ENCODE results near the gene ATP9B.
A peak's percentile ranks its signal among the peaks of the same experiment; 100 is the strongest.

Gene ATP9B

DNA sequence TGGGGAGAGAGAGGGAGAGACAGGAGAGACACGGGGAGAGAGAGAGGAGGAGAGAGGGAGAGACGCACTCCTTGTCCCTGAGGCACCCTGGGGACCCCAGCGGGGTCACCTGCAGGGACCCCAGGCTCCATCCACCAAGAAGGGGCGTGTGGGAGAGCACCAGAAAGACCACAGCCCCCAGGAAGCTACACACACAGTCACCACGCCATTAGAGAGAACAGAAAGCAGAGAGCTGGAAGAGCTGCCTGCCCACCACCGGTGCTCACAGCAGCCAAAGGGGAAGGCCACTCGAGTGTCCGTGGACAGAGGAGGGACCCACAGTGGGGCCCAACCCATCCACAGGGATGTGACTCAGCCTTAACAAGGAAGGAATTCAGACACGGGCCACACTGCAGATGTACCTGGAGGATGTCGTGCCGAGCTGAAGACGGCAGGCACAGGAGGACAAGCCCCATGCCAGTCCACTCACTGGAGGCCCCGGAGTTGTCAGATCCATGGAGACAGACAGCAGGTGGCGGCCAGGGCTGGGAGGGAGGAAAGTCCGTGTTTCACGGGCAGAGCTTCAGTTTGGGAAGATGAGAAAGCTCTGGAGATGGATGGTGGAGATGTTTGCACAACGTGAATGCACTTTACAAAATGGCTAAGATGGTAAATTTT lies 315.1 kb downstream of the ATP9B start:
- no peaks in the 10 kb centered on the region for H3K79me2 ChIP-seq (ENCODE audit: control insufficient read depth, insufficient read depth, low read length)
- peaks cover 2% of the 10 kb centered on the region for H3K4me1 ChIP-seq (ENCODE audit: control insufficient read depth, low read depth, low read length)
- H4K8ac ChIP-seq (ENCODE audit: low read depth, low read length), result no peak overlapping the region
- no peaks in the 10 kb centered on the region for H3K79me1 ChIP-seq (ENCODE audit: low read length)
- no peak overlapping the region for H3K9ac ChIP-seq (ENCODE audit: low read length)
- H3K36me3 ChIP-seq (ENCODE audit: control insufficient read depth, insufficient read depth, low read length), result no peaks in the 10 kb centered on the region
- no peaks in the 10 kb centered on the region for H3K27me3 ChIP-seq (ENCODE audit: insufficient read depth, low read length, poor library complexity)
- no peak overlapping the region for H2BK15ac ChIP-seq (replicated peaks; ENCODE audit: low read depth)
- no peak overlapping the region for H2AK5ac ChIP-seq (ENCODE audit: low read length)
- H4K5ac ChIP-seq (ENCODE audit: low read length), result no peak overlapping the region
- no peak overlapping the region for H3K4me2 ChIP-seq (ENCODE audit: low read length)
- WGBS (ENCODE audit: extremely low coverage, insufficient coverage, low lambda C conversion rate), result no CpG with 5 or more reads among the region's 17 CpGs
- H3K18ac ChIP-seq (ENCODE audit: low read length), result no peak overlapping the region
- no peak overlapping the region for H2BK120ac ChIP-seq (ENCODE audit: low read depth, low read length)
- H3K56ac ChIP-seq (ENCODE audit: low read length), result no peak overlapping the region
- no peak overlapping the region for H3K4ac ChIP-seq (ENCODE audit: low read depth, low read length)
- no peak overlapping the region for H3K27ac ChIP-seq (ENCODE audit: low read depth, low read length)
- no peak overlapping the region for H3K4me3 ChIP-seq (ENCODE audit: low read length)
- no peak for DNase-seq
- H3K23ac ChIP-seq (ENCODE audit: low read length), result no peak overlapping the region
- no peak overlapping the region for H2BK5ac ChIP-seq (ENCODE audit: low read length)

DNA sequence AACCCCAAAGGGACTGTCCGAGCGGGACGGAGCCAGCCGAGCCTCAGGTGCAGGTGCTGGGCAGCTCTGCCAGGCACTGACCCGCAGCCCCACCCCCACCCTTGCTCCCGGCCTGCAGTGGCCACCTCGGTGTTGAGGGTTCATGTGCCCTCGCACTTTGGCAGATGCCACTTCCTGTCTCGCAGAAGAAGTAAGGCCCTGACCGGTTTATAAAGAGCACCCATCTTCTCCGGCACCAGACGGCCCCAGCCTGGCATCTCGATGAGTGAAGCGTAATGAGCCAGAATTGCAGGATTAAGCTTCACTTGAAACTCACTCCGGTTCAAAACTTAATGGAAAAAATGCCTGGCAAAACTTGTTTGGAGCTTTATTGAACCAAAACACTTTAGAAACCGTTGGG lies 315.6 kb downstream of the ATP9B start:
- Histone ChIP-seq H2BK120ac (ENCODE audit: low read depth, low read length) (no peak overlapping the region), H3K4ac (ENCODE audit: low read depth, low read length) (no peak overlapping the region), H3K56ac (ENCODE audit: low read length) (no peak overlapping the region), H3K4me3 (ENCODE audit: low read length) (no peak overlapping the region), H3K4me2 (ENCODE audit: low read length) (no peak overlapping the region), H4K5ac (ENCODE audit: low read length) (no peak overlapping the region), H3K23ac (ENCODE audit: low read length) (no peak overlapping the region), H2AK5ac (ENCODE audit: low read length) (no peak overlapping the region), H2BK5ac (ENCODE audit: low read length) (no peak overlapping the region), H3K79me1 (ENCODE audit: low read length) (no peaks in the 10 kb centered on the region), H3K27me3 (ENCODE audit: insufficient read depth, low read length, poor library complexity) (no peaks in the 10 kb centered on the region), H3K27ac (ENCODE audit: low read depth, low read length) (no peak overlapping the region), H3K36me3 (ENCODE audit: control insufficient read depth, insufficient read depth, low read length) (no peaks in the 10 kb centered on the region), H4K8ac (ENCODE audit: low read depth, low read length) (no peak overlapping the region), H3K18ac (ENCODE audit: low read length) (no peak overlapping the region), H3K9ac (ENCODE audit: low read length) (no peak overlapping the region), H2BK15ac (replicated peaks; ENCODE audit: low read depth) (no peak overlapping the region), H3K4me1 (ENCODE audit: control insufficient read depth, low read depth, low read length) (peaks cover 2% of the 10 kb centered on the region), H3K79me2 (ENCODE audit: control insufficient read depth, insufficient read depth, low read length) (no peaks in the 10 kb centered on the region)
- DNase-seq, result no peak
- WGBS (ENCODE audit: extremely low coverage, insufficient coverage, low lambda C conversion rate), result no CpG with 5 or more reads among the region's 16 CpGs

DNA sequence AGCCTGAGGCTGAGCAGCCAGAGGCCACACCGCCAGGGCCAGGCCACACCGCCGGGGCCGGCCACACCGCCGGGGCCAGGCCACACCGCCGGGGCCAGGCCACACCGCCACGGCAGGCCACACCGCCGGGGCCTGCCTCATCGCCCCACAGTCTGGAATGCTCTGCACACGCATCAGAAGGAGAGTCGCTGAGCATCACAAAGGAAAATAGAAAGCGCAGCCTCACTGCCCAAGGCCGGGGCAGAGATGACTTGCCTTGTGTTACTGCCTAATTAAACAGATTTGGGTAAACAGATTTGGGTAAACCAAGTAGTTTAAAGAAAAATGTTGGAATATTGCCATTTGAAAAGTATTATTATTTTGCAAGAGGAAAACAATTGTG lies 316.1 kb downstream of the ATP9B start:
- Histone ChIP-seq H2BK5ac (ENCODE audit: low read length) (no peak overlapping the region), H2AK5ac (ENCODE audit: low read length) (no peak overlapping the region), H3K27ac (ENCODE audit: low read depth, low read length) (no peak overlapping the region), H3K36me3 (ENCODE audit: control insufficient read depth, insufficient read depth, low read length) (no peaks in the 10 kb centered on the region), H4K8ac (ENCODE audit: low read depth, low read length) (no peak overlapping the region), H3K4me3 (ENCODE audit: low read length) (no peak overlapping the region), H3K79me1 (ENCODE audit: low read length) (no peaks in the 10 kb centered on the region), H3K9ac (ENCODE audit: low read length) (no peak overlapping the region), H2BK15ac (replicated peaks; ENCODE audit: low read depth) (no peak overlapping the region), H4K5ac (ENCODE audit: low read length) (no peak overlapping the region), H3K56ac (ENCODE audit: low read length) (no peak overlapping the region), H2BK120ac (ENCODE audit: low read depth, low read length) (no peak overlapping the region), H3K4me1 (ENCODE audit: control insufficient read depth, low read depth, low read length) (peaks cover 2% of the 10 kb centered on the region), H3K4ac (ENCODE audit: low read depth, low read length) (no peak overlapping the region), H3K27me3 (ENCODE audit: insufficient read depth, low read length, poor library complexity) (no peaks in the 10 kb centered on the region), H3K23ac (ENCODE audit: low read length) (no peak overlapping the region), H3K79me2 (ENCODE audit: control insufficient read depth, insufficient read depth, low read length) (no peaks in the 10 kb centered on the region), H3K4me2 (ENCODE audit: low read length) (no peak overlapping the region), H3K18ac (ENCODE audit: low read length) (no peak overlapping the region)
- DNase-seq, result no peak
- no CpG with 5 or more reads among the region's 17 CpGs for WGBS (ENCODE audit: extremely low coverage, insufficient coverage, low lambda C conversion rate)

DNA sequence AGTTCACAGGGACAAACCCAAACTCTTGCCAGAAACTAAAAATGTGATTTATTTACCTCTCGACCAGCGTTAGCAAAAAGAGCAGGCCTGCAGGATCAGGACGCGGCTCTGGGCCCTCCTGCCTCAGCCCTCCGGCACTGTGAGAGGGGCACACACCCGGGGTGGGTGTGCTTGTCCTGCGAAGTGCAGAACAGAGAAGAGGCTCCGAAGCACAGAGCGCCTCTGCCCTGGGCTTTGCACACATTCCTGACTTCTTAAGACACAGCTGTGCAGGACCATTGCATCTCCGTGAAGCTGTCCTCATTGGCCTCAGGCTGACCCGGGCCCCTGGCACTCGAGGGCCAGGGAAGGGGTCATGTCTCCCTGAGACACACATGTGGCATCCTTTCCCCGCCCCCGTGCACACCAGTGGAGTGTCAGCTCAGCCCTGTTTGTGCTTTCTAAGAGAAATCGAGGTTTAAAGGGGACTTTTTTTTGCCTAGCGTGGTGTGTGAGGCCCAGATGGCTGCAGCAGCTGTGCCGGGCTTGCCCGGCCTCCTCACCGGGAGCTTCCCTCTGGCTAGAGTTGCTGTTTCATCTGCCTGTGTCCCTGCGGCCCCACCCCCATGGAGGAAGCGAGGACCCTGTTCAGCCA lies 316.6 kb downstream of the ATP9B start:
- Histone ChIP-seq H2BK15ac (replicated peaks; ENCODE audit: low read depth) (no peak overlapping the region), H3K36me3 (ENCODE audit: control insufficient read depth, insufficient read depth, low read length) (no peaks in the 10 kb centered on the region), H3K79me2 (ENCODE audit: control insufficient read depth, insufficient read depth, low read length) (no peaks in the 10 kb centered on the region), H4K5ac (ENCODE audit: low read length) (no peak overlapping the region), H4K8ac (ENCODE audit: low read depth, low read length) (no peak overlapping the region), H3K18ac (ENCODE audit: low read length) (no peak overlapping the region), H3K4me1 (ENCODE audit: control insufficient read depth, low read depth, low read length) (peaks cover 2% of the 10 kb centered on the region), H3K23ac (ENCODE audit: low read length) (no peak overlapping the region), H2BK120ac (ENCODE audit: low read depth, low read length) (no peak overlapping the region), H3K4me3 (ENCODE audit: low read length) (no peak overlapping the region), H3K56ac (ENCODE audit: low read length) (no peak overlapping the region), H3K27me3 (ENCODE audit: insufficient read depth, low read length, poor library complexity) (no peaks in the 10 kb centered on the region), H3K9ac (ENCODE audit: low read length) (no peak overlapping the region), H3K79me1 (ENCODE audit: low read length) (no peaks in the 10 kb centered on the region), H2AK5ac (ENCODE audit: low read length) (no peak overlapping the region), H3K4ac (ENCODE audit: low read depth, low read length) (no peak overlapping the region), H3K4me2 (ENCODE audit: low read length) (no peak overlapping the region), H2BK5ac (ENCODE audit: low read length) (no peak overlapping the region), H3K27ac (ENCODE audit: low read depth, low read length) (no peak overlapping the region)
- WGBS (ENCODE audit: extremely low coverage, insufficient coverage, low lambda C conversion rate), result no CpG with 5 or more reads among the region's 21 CpGs
- no peak for DNase-seq

DNA sequence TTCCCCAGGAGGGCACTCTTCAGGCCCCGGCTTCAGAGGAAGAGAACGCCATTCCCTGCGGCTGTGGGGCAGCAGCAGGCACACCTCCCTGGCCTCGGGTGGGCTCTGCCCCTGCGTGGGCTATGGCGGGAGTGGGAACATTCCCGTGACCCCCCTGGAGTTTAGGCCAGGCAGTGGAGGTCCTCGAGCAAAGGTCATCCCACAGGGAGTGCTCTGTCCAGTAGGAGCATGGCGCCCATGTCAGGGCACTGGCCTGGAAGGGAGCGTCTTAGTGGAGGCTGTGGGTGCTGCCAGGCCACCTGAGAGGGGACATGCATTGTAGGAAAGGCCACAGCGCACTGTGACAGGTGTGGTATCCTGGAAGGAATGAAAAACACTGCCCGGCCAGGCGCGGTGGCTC lies 317.4 kb downstream of the ATP9B start:
- H3K9ac ChIP-seq (ENCODE audit: low read length), result no peak overlapping the region
- peaks cover 2% of the 10 kb centered on the region for H3K4me1 ChIP-seq (ENCODE audit: control insufficient read depth, low read depth, low read length)
- H2BK15ac ChIP-seq (replicated peaks; ENCODE audit: low read depth), result no peak overlapping the region
- H3K27ac ChIP-seq (ENCODE audit: low read depth, low read length), result no peak overlapping the region
- H3K18ac ChIP-seq (ENCODE audit: low read length), result no peak overlapping the region
- H3K36me3 ChIP-seq (ENCODE audit: control insufficient read depth, insufficient read depth, low read length), result no peaks in the 10 kb centered on the region
- H4K5ac ChIP-seq (ENCODE audit: low read length), result no peak overlapping the region
- no CpG with 5 or more reads among the region's 14 CpGs for WGBS (ENCODE audit: extremely low coverage, insufficient coverage, low lambda C conversion rate)
- no peak overlapping the region for H2BK120ac ChIP-seq (ENCODE audit: low read depth, low read length)
- H3K4me2 ChIP-seq (ENCODE audit: low read length), result no peak overlapping the region
- H3K79me2 ChIP-seq (ENCODE audit: control insufficient read depth, insufficient read depth, low read length), result no peaks in the 10 kb centered on the region
- no peak overlapping the region for H4K8ac ChIP-seq (ENCODE audit: low read depth, low read length)
- no peak overlapping the region for H3K56ac ChIP-seq (ENCODE audit: low read length)
- no peak overlapping the region for H3K4me3 ChIP-seq (ENCODE audit: low read length)
- H2BK5ac ChIP-seq (ENCODE audit: low read length), result no peak overlapping the region
- H3K4ac ChIP-seq (ENCODE audit: low read depth, low read length), result no peak overlapping the region
- H3K27me3 ChIP-seq (ENCODE audit: insufficient read depth, low read length, poor library complexity), result peaks cover 2% of the 10 kb centered on the region
- H2AK5ac ChIP-seq (ENCODE audit: low read length), result no peak overlapping the region
- no peaks in the 10 kb centered on the region for H3K79me1 ChIP-seq (ENCODE audit: low read length)
- no peak for DNase-seq
- H3K23ac ChIP-seq (ENCODE audit: low read length), result no peak overlapping the region

DNA sequence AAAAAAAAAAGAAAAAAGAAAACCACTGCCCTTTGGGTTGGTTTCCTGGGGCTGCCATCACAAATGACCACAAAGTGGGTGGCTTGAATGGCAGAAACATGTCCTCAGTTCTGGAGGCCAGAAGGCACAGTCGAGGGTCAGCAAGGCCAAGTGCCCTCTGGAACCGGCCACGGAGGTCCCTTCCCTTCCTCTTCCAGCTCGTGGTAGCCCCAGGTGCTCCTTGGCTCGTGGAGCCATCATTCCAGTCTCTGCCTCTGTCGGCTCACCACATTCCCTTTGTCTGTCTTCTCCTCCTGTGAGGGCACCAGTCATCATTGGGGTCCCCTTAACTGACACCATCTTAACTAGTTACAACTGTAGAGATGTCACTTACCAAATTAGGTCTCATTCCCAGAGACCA lies 318.0 kb downstream of the ATP9B start:
- H3K4me1 ChIP-seq (ENCODE audit: control insufficient read depth, low read depth, low read length), result peaks cover 2% of the 10 kb centered on the region
- H3K9ac ChIP-seq (ENCODE audit: low read length), result no peak overlapping the region
- H2BK15ac ChIP-seq (replicated peaks; ENCODE audit: low read depth), result no peak overlapping the region
- H2BK5ac ChIP-seq (ENCODE audit: low read length), result no peak overlapping the region
- H4K5ac ChIP-seq (ENCODE audit: low read length), result no peak overlapping the region
- no peak overlapping the region for H3K56ac ChIP-seq (ENCODE audit: low read length)
- H3K36me3 ChIP-seq (ENCODE audit: control insufficient read depth, insufficient read depth, low read length), result no peaks in the 10 kb centered on the region
- DNase-seq, result no peak
- H4K8ac ChIP-seq (ENCODE audit: low read depth, low read length), result no peak overlapping the region
- H2BK120ac ChIP-seq (ENCODE audit: low read depth, low read length), result no peak overlapping the region
- no peak overlapping the region for H3K4ac ChIP-seq (ENCODE audit: low read depth, low read length)
- no CpG with 5 or more reads among the region's 6 CpGs for WGBS (ENCODE audit: extremely low coverage, insufficient coverage, low lambda C conversion rate)
- no peak overlapping the region for H3K4me2 ChIP-seq (ENCODE audit: low read length)
- peaks cover 7% of the 10 kb centered on the region for H3K27me3 ChIP-seq (ENCODE audit: insufficient read depth, low read length, poor library complexity)
- no peaks in the 10 kb centered on the region for H3K79me1 ChIP-seq (ENCODE audit: low read length)
- no peak overlapping the region for H3K27ac ChIP-seq (ENCODE audit: low read depth, low read length)
- no peak overlapping the region for H3K18ac ChIP-seq (ENCODE audit: low read length)
- H3K4me3 ChIP-seq (ENCODE audit: low read length), result no peak overlapping the region
- peak overlapping the region; percentile 69 for H2AK5ac ChIP-seq (ENCODE audit: low read length)
- H3K23ac ChIP-seq (ENCODE audit: low read length), result no peak overlapping the region
- H3K79me2 ChIP-seq (ENCODE audit: control insufficient read depth, insufficient read depth, low read length), result no peaks in the 10 kb centered on the region
